ENCODE results near the gene ZNF346. TPM values are rescaled to one million over a fixed set of nuclear protein-coding genes. Genes with fewer than 3 reads are reported as not detected.

Gene ZNF346
- total and polyA plus RNA-seq, 2 of the 13 experiments (the other 11 are each of a cell fraction or from before 2014, with no cell fraction given) = 8.6 to 19.4 TPM

DNA sequence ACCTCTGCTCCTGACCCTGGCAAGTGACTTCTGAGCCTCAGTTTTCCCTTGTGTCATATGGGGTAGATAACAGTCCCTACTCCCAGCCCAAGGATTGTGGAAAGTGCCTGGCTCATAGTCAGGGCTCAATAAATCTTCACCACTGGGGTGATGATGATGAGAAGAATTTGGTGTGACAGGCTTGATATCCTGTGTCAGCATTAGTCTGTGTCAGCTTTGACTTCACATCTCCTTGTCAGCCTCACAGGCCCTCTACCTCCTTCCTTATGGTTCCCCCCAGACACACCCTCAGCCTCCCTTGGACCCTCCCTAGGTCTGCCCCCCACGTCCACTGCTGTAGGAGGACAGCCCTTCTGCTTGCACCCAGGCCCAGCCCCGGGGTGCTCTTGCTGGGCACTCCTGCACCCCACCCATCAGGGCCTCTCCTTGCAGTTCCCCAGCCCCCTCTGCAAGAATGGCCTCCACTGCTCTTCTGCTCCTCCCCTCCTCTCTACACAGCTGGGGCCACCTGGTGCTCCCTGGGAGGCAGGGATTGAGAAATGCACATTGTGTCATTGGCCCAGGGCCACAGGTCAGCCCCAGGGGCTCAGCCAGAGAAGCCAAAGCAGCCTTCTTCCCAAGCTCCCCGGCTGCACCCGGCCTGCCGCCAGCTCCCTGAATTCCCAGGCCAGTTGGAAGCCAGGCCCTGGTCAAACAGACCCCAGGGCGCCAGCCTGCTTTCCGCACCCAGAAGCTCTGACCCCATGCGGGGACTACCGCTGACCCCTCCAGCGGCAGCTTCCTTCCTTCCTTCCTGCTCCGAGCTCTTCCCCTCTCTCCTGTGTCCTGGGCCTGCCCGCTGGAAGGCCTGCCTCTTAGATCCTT is 72.0 kb downstream of the ZNF346 start (continued):
- TF ChIP-seq MXI1 (IDR thresholded peaks at IDR 0.05; ENCODE audit: borderline replicate concordance, low read depth, low read length) (no peak), ZNF589 (CRISPR knock-in tag; conservative IDR thresholded peaks at IDR 0.05) (no peak), KDM6A (CRISPR knock-in tag; IDR thresholded peaks at IDR 0.05; ENCODE audit: low read depth) (peak; percentile 64; the same call in 1 of the 2 replicates), ZNF83 (CRISPR knock-in tag; IDR thresholded peaks at IDR 0.05; ENCODE audit: borderline replicate concordance) (no peak), ZNF292 (CRISPR knock-in tag; IDR thresholded peaks at IDR 0.05; ENCODE audit: borderline replicate concordance, low read depth) (no peak), KLF13 (CRISPR knock-in tag; IDR thresholded peaks at IDR 0.05) (no peak), EHMT2 (IDR thresholded peaks at IDR 0.05; ENCODE audit: borderline replicate concordance, low read depth, low read length) (no peak), MED13 (CRISPR knock-in tag; IDR thresholded peaks at IDR 0.05) (no peak), ZNF430 (CRISPR knock-in tag; IDR thresholded peaks at IDR 0.05) (no peak), ZNF746 (CRISPR knock-in tag; IDR thresholded peaks at IDR 0.05) (no peak), ZNF781 (CRISPR knock-in tag; IDR thresholded peaks at IDR 0.05; ENCODE audit: borderline replicate concordance, not compliant biosample characterization) (no peak), PLSCR1 (CRISPR knock-in tag; IDR thresholded peaks at IDR 0.05; ENCODE audit: borderline replicate concordance) (no peak), NBN (conservative IDR thresholded peaks at IDR 0.05) (no peak), FOSL1 (CRISPR knock-in tag; IDR thresholded peaks at IDR 0.05; ENCODE audit: borderline replicate concordance) (no peak), CREB1 (IDR thresholded peaks at IDR 0.05) (no peak), CREB1 (CRISPR knock-in tag; IDR thresholded peaks at IDR 0.05) (no peak), ZNF468 (CRISPR knock-in tag; IDR thresholded peaks at IDR 0.05) (no peak)
- TF ChIP-seq, protein P1, sequence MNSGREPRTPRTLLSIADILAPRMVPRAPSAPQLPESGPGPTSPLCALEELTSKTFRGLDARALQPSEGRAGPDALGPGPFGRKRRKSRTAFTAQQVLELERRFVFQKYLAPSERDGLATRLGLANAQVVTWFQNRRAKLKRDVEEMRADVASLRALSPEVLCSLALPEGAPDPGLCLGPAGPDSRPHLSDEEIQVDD (CRISPR knock-in tag; IDR thresholded peaks at IDR 0.05; ENCODE audit: borderline replicate concordance) = no peak
- TF ChIP-seq, protein P2, sequence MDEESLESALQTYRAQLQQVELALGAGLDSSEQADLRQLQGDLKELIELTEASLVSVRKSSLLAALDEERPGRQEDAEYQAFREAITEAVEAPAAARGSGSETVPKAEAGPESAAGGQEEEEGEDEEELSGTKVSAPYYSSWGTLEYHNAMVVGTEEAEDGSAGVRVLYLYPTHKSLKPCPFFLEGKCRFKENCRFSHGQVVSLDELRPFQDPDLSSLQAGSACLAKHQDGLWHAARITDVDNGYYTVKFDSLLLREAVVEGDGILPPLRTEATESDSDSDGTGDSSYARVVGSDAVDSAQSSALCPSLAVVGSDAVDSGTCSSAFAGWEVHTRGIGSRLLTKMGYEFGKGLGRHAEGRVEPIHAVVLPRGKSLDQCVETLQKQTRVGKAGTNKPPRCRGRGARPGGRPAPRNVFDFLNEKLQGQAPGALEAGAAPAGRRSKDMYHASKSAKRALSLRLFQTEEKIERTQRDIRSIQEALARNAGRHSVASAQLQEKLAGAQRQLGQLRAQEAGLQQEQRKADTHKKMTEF (CRISPR knock-in tag; IDR thresholded peaks at IDR 0.05) = peak; percentile 63; the same call in 1 of the 2 replicates
